Esophagus muscularis mucosa (tissue), 3 donors: ENCODE results near the gene CLDND2.

Source experiments
- POLR2A ChIP-seq: fragments of 450-650 bp; IDR thresholded peaks from one replicate; pipeline ENCODE4 v1.6.1; 2017; ENCODE audit warnings: antibody characterized with exemption, moderate library complexity, mild to moderate bottlenecking, low read depth
- POLR2AphosphoS5 ChIP-seq, 2 donors: sonication (generic); formaldehyde crosslinking; IDR thresholded peaks; one replicate each; pipeline ENCODE4 v1.6.1; 2017; ENCODE audit warnings: antibody characterized with exemption in 2 of 2
- TF ChIP-seq, protein P1 (sequence below), 3 experiments: fragments of 200-600 bp in 2 of 3; fragments of 450-650 bp in 1 of 3; sonication (generic) in 2 of 3; IDR thresholded peaks; one replicate each; pipeline ENCODE4 v1.5.1; 2017 to 2019; ENCODE audit warnings: antibody characterized with exemption in 3 of 3, mild to moderate bottlenecking in 2 of 3, moderate library complexity in 1 of 3

DNA sequence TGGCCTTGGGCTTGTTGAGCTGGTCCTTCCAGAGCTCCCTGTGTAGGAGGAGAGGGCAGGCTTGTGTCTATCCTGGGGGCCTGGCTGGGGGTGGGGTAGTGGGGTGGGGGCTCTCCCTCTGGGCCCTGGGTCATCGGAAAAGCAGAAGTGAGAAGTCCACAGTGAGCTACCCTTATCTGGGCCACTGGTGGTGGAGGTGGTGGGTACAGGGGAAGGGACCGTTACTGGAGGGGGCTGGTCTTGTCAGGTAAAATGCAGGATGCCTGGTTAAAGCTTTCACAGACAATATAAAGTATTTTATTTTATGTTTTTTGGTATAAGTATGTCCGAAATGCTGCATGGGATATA is 49.0 kb upstream of the CLDND2 start:
- TF ChIP-seq POLR2A (no peak), POLR2AphosphoS5 (IDR thresholded peaks at IDR 0.05) (no peak)
- TF ChIP-seq, protein P1, sequence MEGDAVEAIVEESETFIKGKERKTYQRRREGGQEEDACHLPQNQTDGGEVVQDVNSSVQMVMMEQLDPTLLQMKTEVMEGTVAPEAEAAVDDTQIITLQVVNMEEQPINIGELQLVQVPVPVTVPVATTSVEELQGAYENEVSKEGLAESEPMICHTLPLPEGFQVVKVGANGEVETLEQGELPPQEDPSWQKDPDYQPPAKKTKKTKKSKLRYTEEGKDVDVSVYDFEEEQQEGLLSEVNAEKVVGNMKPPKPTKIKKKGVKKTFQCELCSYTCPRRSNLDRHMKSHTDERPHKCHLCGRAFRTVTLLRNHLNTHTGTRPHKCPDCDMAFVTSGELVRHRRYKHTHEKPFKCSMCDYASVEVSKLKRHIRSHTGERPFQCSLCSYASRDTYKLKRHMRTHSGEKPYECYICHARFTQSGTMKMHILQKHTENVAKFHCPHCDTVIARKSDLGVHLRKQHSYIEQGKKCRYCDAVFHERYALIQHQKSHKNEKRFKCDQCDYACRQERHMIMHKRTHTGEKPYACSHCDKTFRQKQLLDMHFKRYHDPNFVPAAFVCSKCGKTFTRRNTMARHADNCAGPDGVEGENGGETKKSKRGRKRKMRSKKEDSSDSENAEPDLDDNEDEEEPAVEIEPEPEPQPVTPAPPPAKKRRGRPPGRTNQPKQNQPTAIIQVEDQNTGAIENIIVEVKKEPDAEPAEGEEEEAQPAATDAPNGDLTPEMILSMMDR (IDR thresholded peaks at IDR 0.05) = no peak
